Skeletal muscle tissue (tissue), 4 donors: Measurements from ENCODE around the gene SPCS3. TPM values are rescaled to one million over a fixed set of nuclear protein-coding genes. Genes with fewer than 3 reads are reported as not detected.
"Not testable (repeated sequence)": the region's sequence is repeated elsewhere in the genome, so short reads cannot be mapped to it uniquely, and the experiment has no call there.

Experiments used
- H3K27ac ChIP-seq: one replicate; pipeline ENCODE4 v1.7.0; 2013; ENCODE audit warnings: mild to moderate bottlenecking, low read depth, low read length, inconsistent platforms
- H3K27me3 ChIP-seq, 3 donors: one replicate each; pipeline ENCODE4 v1.7.0; 2013; ENCODE audit warnings: low read length in 3 of 3; ENCODE audit not compliant: control insufficient read depth in 3 of 3, insufficient read depth in 3 of 3
- H3K36me3 ChIP-seq, 3 donors: one replicate each; pipeline ENCODE4 v1.7.0; 2013; ENCODE audit warnings: low read length in 3 of 3; ENCODE audit not compliant: control insufficient read depth in 3 of 3, insufficient read depth in 3 of 3
- H3K4me1 ChIP-seq, 3 donors: one replicate each; pipeline ENCODE4 v1.7.0; 2013; ENCODE audit warnings: low read length in 3 of 3, mild to moderate bottlenecking in 3 of 3; ENCODE audit not compliant: control insufficient read depth in 3 of 3, insufficient read depth in 3 of 3
- H3K4me3 ChIP-seq, 3 donors: one replicate each; pipeline ENCODE4 v1.7.0; 2013; ENCODE audit warnings: low read length in 3 of 3
- H3K9ac ChIP-seq, 3 donors: one replicate each; pipeline ENCODE4 v1.7.0; 2013; ENCODE audit warnings: low read length in 3 of 3, mild to moderate bottlenecking in 3 of 3, moderate library complexity in 2 of 3, low read depth in 1 of 3
- H3K9me3 ChIP-seq, 3 donors: one replicate each; pipeline ENCODE4 v1.7.0; 2013; ENCODE audit warnings: low read length in 3 of 3; ENCODE audit not compliant: control insufficient read depth in 3 of 3
- total RNA-seq: library from RNA; depleted of rRNA; stranded (reverse); fragments of >200 nt; gene quantifications from one replicate; pipeline ENCODE4 v1.2.3, GENCODE V29; 2014
- donor health status: Osteomylitis.

The SPCS3 gene
- total RNA-seq, 1 donor from 2014 or later = 47.5 TPM

GRCh38 chr4:176320340-176320975, 692 bp downstream of the SPCS3 start:
- Histone ChIP-seq H3K9ac (peak overlapping the region; percentile 80 to 97 (median 93)), H3K27ac (peak overlapping the region; percentile 89), H3K4me1 (peaks cover 9 to 17% (median 13%) of the 10 kb centered on the region in 3 donors), H3K9me3 (no peaks in the 10 kb centered on the region), H3K4me3 (peak overlapping the region; percentile 96 to 98 (median 97)), H3K27me3 (no peaks in the 10 kb centered on the region), H3K36me3 (peaks cover 0 to under 1% (median 0%) of the 10 kb centered on the region in 3 donors)

- Histone ChIP-seq H3K9me3 (no peaks in the 10 kb centered on the region), H3K27ac (peak overlapping the region; percentile 89), H3K27me3 (no peaks in the 10 kb centered on the region), H3K4me3 (peak overlapping the region; percentile 96 to 98 (median 97)), H3K36me3 (peaks cover 0 to 2% (median 0%) of the 10 kb centered on the region in 3 donors), H3K9ac (peak overlapping the region; percentile 80 to 97 (median 93)), H3K4me1 (peaks cover 9 to 17% (median 13%) of the 10 kb centered on the region in 3 donors)
These were observed 1.2 kb downstream of the SPCS3 start for GRCh38 chr4:176320976-176321361.

- H3K4me3 ChIP-seq = peak overlapping the region; percentile 96 to 98 (median 97)
- no peaks in the 10 kb centered on the region for H3K27me3 ChIP-seq
- peaks cover 0 to 2% (median 0%) of the 10 kb centered on the region in 3 donors for H3K36me3 ChIP-seq
- H3K27ac ChIP-seq = peak overlapping the region; percentile 89
- peak overlapping the region; percentile 51 to 93 (median 80) for H3K9ac ChIP-seq
- no peaks in the 10 kb centered on the region for H3K9me3 ChIP-seq
- H3K4me1 ChIP-seq = peaks cover 9 to 17% (median 13%) of the 10 kb centered on the region in 3 donors
These were observed 1.8 kb downstream of the SPCS3 start for GRCh38 chr4:176321589-176321988.

- Histone ChIP-seq H3K36me3 (peaks cover 0 to 2% (median 0%) of the 10 kb centered on the region in 3 donors), H3K27me3 (no peaks in the 10 kb centered on the region), H3K9ac (no peak overlapping the region), H3K4me1 (peaks cover 9 to 17% (median 13%) of the 10 kb centered on the region in 3 donors), H3K27ac (no peak overlapping the region), H3K9me3 (no peaks in the 10 kb centered on the region), H3K4me3 (no peak overlapping the region)
These were observed 3.9 kb downstream of the SPCS3 start for GRCh38 chr4:176323511-176324160.

- H3K27ac ChIP-seq = not testable (repeated sequence)
- peaks cover 9 to 14% (median 13%) of the 10 kb centered on the region in 3 donors for H3K4me1 ChIP-seq
These were observed 5.1 kb downstream of the SPCS3 start for GRCh38 chr4:176324876-176325275.

GRCh38 chr4:176333076-176333475, 13.3 kb downstream of the SPCS3 start:
- H3K27me3 ChIP-seq = no peaks in the 10 kb centered on the region
- H3K4me1 ChIP-seq = no peaks in the 10 kb centered on the region
- H3K36me3 ChIP-seq = peaks cover 0 to 16% (median 15%) of the 10 kb centered on the region in 3 donors
- H3K4me3 ChIP-seq = no peak overlapping the region
- no peaks in the 10 kb centered on the region for H3K9me3 ChIP-seq
- no peak overlapping the region for H3K9ac ChIP-seq
- H3K27ac ChIP-seq = no peak overlapping the region

More at GRCh38 chr4:176324876-176325275, 5.1 kb downstream of the SPCS3 start:
- H3K27me3 ChIP-seq, H3K9ac ChIP-seq, H3K4me3 ChIP-seq, H3K9me3 ChIP-seq, H3K36me3 ChIP-seq: not testable (repeated sequence)

- Histone ChIP-seq H3K4me3 (no peak overlapping the region), H3K27me3 (no peaks in the 10 kb centered on the region), H3K9ac (no peak overlapping the region), H3K4me1 (no peaks in the 10 kb centered on the region), H3K36me3 (peaks cover 0 to 13% (median 13%) of the 10 kb centered on the region in 3 donors), H3K9me3 (no peaks in the 10 kb centered on the region), H3K27ac (no peak overlapping the region)
These were observed 14.3 kb downstream of the SPCS3 start for GRCh38 chr4:176334066-176334465.

- H3K36me3 ChIP-seq = peaks cover 0 to 3% (median 3%) of the 10 kb centered on the region in 3 donors
- H3K27ac ChIP-seq = no peak overlapping the region
- no peaks in the 10 kb centered on the region for H3K4me1 ChIP-seq
- H3K27me3 ChIP-seq = no peaks in the 10 kb centered on the region
- no peaks in the 10 kb centered on the region for H3K9me3 ChIP-seq
- H3K4me3 ChIP-seq = no peak overlapping the region
- H3K9ac ChIP-seq = no peak overlapping the region
These were observed 15.7 kb downstream of the SPCS3 start for GRCh38 chr4:176335421-176335820.

GRCh38 chr4:176339936-176340761, 20.4 kb downstream of the SPCS3 start:
- Histone ChIP-seq H3K36me3 (peaks cover 0 to 2% (median 0%) of the 10 kb centered on the region in 3 donors), H3K9me3 (peaks cover 0 to 5% (median 2%) of the 10 kb centered on the region in 3 donors), H3K4me1 (peaks cover 0 to 2% (median 0%) of the 10 kb centered on the region in 3 donors), H3K4me3 (peak overlapping the region in 1 of 3 donors; percentile 68), H3K9ac (peak overlapping the region in 2 of 3 donors; percentile 40 to 59), H3K27ac (no peak overlapping the region), H3K27me3 (no peaks in the 10 kb centered on the region)
